SK-N-MC (cell line): ENCODE data around the gene TLK2.

Source experiments
- EZH2 ChIP-seq: fragments of 200-600 bp; sonication (generic); IDR thresholded peaks from one replicate; pipeline ENCODE4 v1.6.1; 2017; ENCODE audit warnings: antibody characterized with exemption
- POLR2AphosphoS5 ChIP-seq: IDR thresholded peaks from 2 replicates; pipeline ENCODE4 v1.6.1; 2012; ENCODE audit warnings: mild to moderate bottlenecking, low read depth, low read length, borderline replicate concordance

GRCh38 chr17:62621223-62621622 lies 142.6 kb downstream of the TLK2 start:
- TF ChIP-seq EZH2: no peak
- no peak for TF ChIP-seq POLR2AphosphoS5
